Caco-2 (cell line): ENCODE data around the gene MAGEA6. TPM values are rescaled to one million over a fixed set of nuclear protein-coding genes. Genes with fewer than 3 reads are reported as not detected.

Experiments used
- BruUV-seq: library from RNA; stranded (reverse); fragments of 400-500 nt; replicated peaks from 2 replicates; lab custom pipeline; 2021; lab: Mats Ljungman, UMichigan
- CTCF ChIA-PET: fragments of 300-600 bp; sonication (Branson Sonifier 250); formaldehyde crosslinking; loops from one replicate; lab custom pipeline; 2022; ENCODE audit warnings: antibody characterized with exemption; lab: Charles Lee
- POLR2A ChIA-PET: fragments of 300-600 bp; sonication (Branson Sonifier 250); formaldehyde crosslinking; loops from one replicate; lab custom pipeline; 2022; ENCODE audit warnings: antibody characterized with exemption; lab: Charles Lee
- DNase-seq, 2 experiments: peaks; one replicate each; pipeline versions ENCODE4 v3.0.0 to v3.0.0-alpha.2; 2020 to 2022
- H3K27me3 ChIP-seq: replicated peaks from 2 replicates; pipeline ENCODE4 v1.6.0; 2011; ENCODE audit warnings: low read length; ENCODE audit not compliant: control insufficient read depth, insufficient read depth
- H3K36me3 ChIP-seq: 2 replicates; pipeline ENCODE4 v1.5.1; 2011; ENCODE audit warnings: low read length; ENCODE audit not compliant: control insufficient read depth, insufficient read depth
- H3K4me1 ChIP-seq: fragments of 250-450 bp; sonication (Bioruptor Pico); 2 replicates; pipeline ENCODE4 v1.5.1; 2020; ENCODE audit warnings: mild to moderate bottlenecking
- H3K4me3 ChIP-seq: 2 replicates; pipeline ENCODE4 v1.5.1; 2011; ENCODE audit warnings: low read depth, mild to moderate bottlenecking, control low read depth, low read length
- H3K9me3 ChIP-seq: fragments of 250-450 bp; sonication (Bioruptor Pico); 2 replicates; pipeline ENCODE4 v1.5.1; 2020; ENCODE audit warnings: mild to moderate bottlenecking, moderate library complexity
- H3K27ac Mint-ChIP-seq: one replicate; pipeline ENCODE4 v1.8.0; 2022; ENCODE audit warnings: mixed read lengths; ENCODE audit not compliant: unreplicated experiment
- H3K27me3 Mint-ChIP-seq: one replicate; pipeline ENCODE4 v1.8.0; 2022; ENCODE audit warnings: mixed read lengths; ENCODE audit not compliant: insufficient read depth, unreplicated experiment
- H3K36me3 Mint-ChIP-seq: one replicate; pipeline ENCODE4 v1.8.0; 2022; ENCODE audit warnings: mild to moderate bottlenecking, mixed read lengths; ENCODE audit not compliant: insufficient read depth, unreplicated experiment
- H3K4me1 Mint-ChIP-seq: one replicate; pipeline ENCODE4 v1.8.0; 2022; ENCODE audit warnings: low read depth, mixed read lengths; ENCODE audit not compliant: unreplicated experiment
- H3K4me3 Mint-ChIP-seq: one replicate; pipeline ENCODE4 v1.8.0; 2022; ENCODE audit warnings: mild to moderate bottlenecking, moderate library complexity, mixed read lengths; ENCODE audit not compliant: unreplicated experiment
- H3K9me3 Mint-ChIP-seq: one replicate; pipeline ENCODE4 v1.8.0; 2022; ENCODE audit warnings: mixed read lengths; ENCODE audit not compliant: unreplicated experiment
- CTCF ChIP-seq, 2 experiments: fragments of 200-600 bp in 1 of 2; IDR thresholded peaks; 1 replicate in 1 of 2; 2 replicates in 1 of 2; pipeline versions ENCODE4 v1.5.1 to v1.8.0; 2011 to 2022; ENCODE audit warnings: antibody characterized with exemption in 1 of 2, control low read depth in 1 of 2, inconsistent platforms in 1 of 2, low read depth in 1 of 2, low read length in 1 of 2, mild to moderate bottlenecking in 1 of 2, moderate library complexity in 1 of 2; ENCODE audit not compliant: insufficient read depth in 1 of 2, severe bottlenecking in 1 of 2, unreplicated experiment in 1 of 2
- intact Hi-C: fragments of 100-400 bp; cut with micrococcal nuclease; formaldehyde crosslinking; loops from one replicate; pipeline ENCODE4 v1.10.0; 2022; ENCODE audit not compliant: unreplicated experiment
- total RNA-seq: library from RNA; stranded (reverse); gene quantifications from 2 replicates; pipeline ENCODE4 v1.2.3, GENCODE V29; 2022

Gene MAGEA6
- total RNA-seq, 1 experiment from 2014 or later: not detected

GRCh38 chrX:152817078-152817764 is 47.7 kb upstream of the MAGEA6 start:
- Histone ChIP-seq H3K36me3 (no peaks in the 10 kb centered on the region), H3K4me1 (no peaks in the 10 kb centered on the region), H3K27me3 (0 out of 2 replicates have a peak, but pooled peaks cover 1% of the 10 kb centered on the region), H3K4me3 (no peak overlapping the region), H3K9me3 (no peaks in the 10 kb centered on the region)
- H3K36me3 Mint-ChIP-seq: peaks cover 5% of the 10 kb centered on the region
- intact Hi-C loops: loop anchor here (1.0 kb wide), 1 partner anchor 1064 kb away; no protein-coding TSS in a partner anchor
- peak overlapping the region; percentile 22 for H3K4me3 Mint-ChIP-seq
- H3K9me3 Mint-ChIP-seq: no peaks in the 10 kb centered on the region
- DNase-seq: peak in 1 of 2 experiments; percentile 17
- no peaks in the 10 kb centered on the region for H3K4me1 Mint-ChIP-seq
- BruUV-seq: no TSS peak
- peak; percentile 32 to 51 for TF ChIP-seq CTCF (IDR thresholded peaks at IDR 0.05; ENCODE audit: insufficient read depth in 1 of 2, low read depth in 1 of 2, low read length in 1 of 2, severe bottlenecking in 1 of 2, unreplicated experiment in 1 of 2)
- no peak overlapping the region for H3K27ac Mint-ChIP-seq
- H3K27me3 Mint-ChIP-seq: peaks cover 7% of the 10 kb centered on the region
- ChIA-PET CTCF (no interaction called here), POLR2A (no interaction called here)

GRCh38 chrX:152814048-152814447 is 44.6 kb upstream of the MAGEA6 start:
- H3K4me3 Mint-ChIP-seq: no peak overlapping the region
- BruUV-seq: no TSS peak
- H3K36me3 Mint-ChIP-seq: peaks cover 5% of the 10 kb centered on the region
- H3K9me3 Mint-ChIP-seq: no peaks in the 10 kb centered on the region
- no peak overlapping the region for H3K27ac Mint-ChIP-seq
- ChIA-PET CTCF (interaction anchor here (0.5 to 1.2 kb wide), 2 partner anchors 172 to 173 kb away, joined by 3 read pairs; no protein-coding TSS in a partner anchor), POLR2A (no interaction called here)
- no peak for TF ChIP-seq CTCF (IDR thresholded peaks at IDR 0.05; ENCODE audit: insufficient read depth in 1 of 2, low read depth in 1 of 2, low read length in 1 of 2, severe bottlenecking in 1 of 2, unreplicated experiment in 1 of 2)
- Histone ChIP-seq H3K36me3 (no peaks in the 10 kb centered on the region), H3K4me3 (no peak overlapping the region), H3K27me3 (no peaks in the 10 kb centered on the region), H3K4me1 (no peaks in the 10 kb centered on the region), H3K9me3 (no peaks in the 10 kb centered on the region)
- DNase-seq: no peak
- intact Hi-C loops: no loop called here
- no peaks in the 10 kb centered on the region for H3K4me1 Mint-ChIP-seq
- peaks cover 2% of the 10 kb centered on the region for H3K27me3 Mint-ChIP-seq

GRCh38 chrX:152813206-152813605 is 43.7 kb upstream of the MAGEA6 start:
- peak overlapping the region; percentile 51 for H3K4me3 Mint-ChIP-seq
- POLR2A ChIA-PET: no interaction called here
- H3K9me3 Mint-ChIP-seq: no peaks in the 10 kb centered on the region
- no peak overlapping the region for H3K27ac Mint-ChIP-seq
- Histone ChIP-seq H3K27me3 (no peaks in the 10 kb centered on the region), H3K4me3 (no peak overlapping the region), H3K9me3 (no peaks in the 10 kb centered on the region), H3K36me3 (no peaks in the 10 kb centered on the region), H3K4me1 (no peaks in the 10 kb centered on the region)
- peaks cover 2% of the 10 kb centered on the region for H3K27me3 Mint-ChIP-seq
- peaks cover 5% of the 10 kb centered on the region for H3K36me3 Mint-ChIP-seq
- no peak for TF ChIP-seq CTCF (IDR thresholded peaks at IDR 0.05; ENCODE audit: insufficient read depth in 1 of 2, low read depth in 1 of 2, low read length in 1 of 2, severe bottlenecking in 1 of 2, unreplicated experiment in 1 of 2)
- no peak for DNase-seq
- H3K4me1 Mint-ChIP-seq: no peaks in the 10 kb centered on the region
- CTCF ChIA-PET: interaction anchor here (1.2 kb wide), 1 partner anchor 172 kb away, joined by 3 read pairs; no protein-coding TSS in a partner anchor
- intact Hi-C loops: no loop called here
- no TSS peak for BruUV-seq
